ENCODE results near the gene GDPD3. TPM values are rescaled to one million over a fixed set of nuclear protein-coding genes. Genes with fewer than 3 reads are reported as not detected.

Gene GDPD3
- total RNA-seq, 1 experiment from 2014 or later = 3.8 TPM

DNA sequence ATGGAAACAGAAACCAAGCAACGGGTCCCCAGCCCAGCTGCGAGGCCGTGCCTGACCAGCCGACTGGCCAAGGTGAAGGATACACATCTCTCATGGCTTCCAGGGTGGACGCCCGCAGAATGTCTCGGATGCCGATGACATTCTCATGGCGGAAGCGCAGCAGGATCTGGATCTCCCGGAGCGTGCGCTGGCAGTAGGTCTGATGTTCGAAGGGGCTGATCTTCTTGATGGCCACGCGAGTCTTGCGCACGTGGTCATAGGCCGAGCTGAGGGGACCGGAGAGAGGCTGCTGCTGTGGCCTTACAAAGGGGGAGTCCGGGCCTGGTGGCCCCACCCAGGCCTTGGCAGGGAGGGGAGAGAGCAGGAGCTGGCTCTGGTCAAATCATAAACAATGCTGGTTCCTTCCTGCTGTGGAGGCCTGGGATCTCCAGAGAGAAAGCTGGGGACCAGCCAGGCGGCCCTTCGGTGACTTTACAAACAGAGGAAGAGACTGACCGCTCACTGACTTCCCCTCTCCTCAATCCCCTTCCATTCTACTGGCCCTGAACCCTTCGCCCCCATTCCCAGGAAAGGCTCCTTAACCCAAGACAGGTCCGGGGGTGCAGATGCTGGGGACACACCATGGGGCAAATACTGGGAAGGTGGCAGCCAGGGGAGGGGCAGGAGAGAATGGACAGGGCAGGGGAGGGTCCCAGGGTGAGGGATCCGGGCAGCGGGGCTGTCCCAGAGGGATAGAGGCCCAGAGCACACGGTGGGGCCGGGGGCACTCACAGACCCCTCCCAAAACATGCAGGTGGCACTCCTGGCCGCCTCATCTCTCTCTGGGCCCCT lies 8.6 kb upstream of the GDPD3 start:
- peak overlapping the region; percentile 55 to 91 (median 88); a peak in 3 of 7 replicates for H3K27ac Mint-ChIP-seq
- peaks cover 0 to 26% (median 16%) of the 10 kb centered on the region in 3 experiments; a peak in 6 of 7 replicates for H3K36me3 Mint-ChIP-seq (ENCODE audit: insufficient read depth in 1 of 3, low read depth in 3 of 3)
- H3K27me3 Mint-ChIP-seq (ENCODE audit: low read depth) = peaks cover 4% of the 10 kb centered on the region
- Histone ChIP-seq H4K8ac (replicated peaks; ENCODE audit: insufficient read length, low read depth, low read length) (no peak overlapping the region), H2BK15ac (ENCODE audit: low read depth, low read length) (no peak overlapping the region), H3K23me2 (ENCODE audit: insufficient read length, low read depth, low read length, poor library complexity, severe bottlenecking) (peaks cover 3% of the 10 kb centered on the region), H2BK5ac (ENCODE audit: insufficient read length, low read length) (no peak overlapping the region), H4K91ac (ENCODE audit: insufficient read length, low read depth, low read length) (no peak overlapping the region), H3K14ac (ENCODE audit: insufficient read depth, low read length) (no peak overlapping the region), H3T11ph (ENCODE audit: low read length) (no peak overlapping the region), H3K4me1 (ENCODE audit: insufficient read depth, low read length) (no peaks in the 10 kb centered on the region), H3K9me3 (ENCODE audit: control insufficient read depth, low read depth, low read length) (no peaks in the 10 kb centered on the region), H3K4ac (ENCODE audit: low read depth, low read length) (no peak overlapping the region), H2BK20ac (ENCODE audit: low read depth, low read length, poor library complexity, severe bottlenecking) (no peak overlapping the region), H3K9ac (ENCODE audit: extremely low read depth, insufficient read length, low read length) (no peak overlapping the region), H3K23ac (ENCODE audit: insufficient read length, low read depth, low read length) (no peak overlapping the region), H3K27me3 (ENCODE audit: insufficient read depth, low read length) (no peaks in the 10 kb centered on the region; the same call in 1 of the 2 replicates), H3K56ac (ENCODE audit: insufficient read length, low read depth, low read length) (no peak overlapping the region), H3K79me1 (ENCODE audit: insufficient read depth, low read depth, low read length, poor library complexity, severe bottlenecking) (no peaks in the 10 kb centered on the region), H2BK120ac (ENCODE audit: low read depth, low read length, poor library complexity, severe bottlenecking) (no peak overlapping the region), H3K27ac (ENCODE audit: insufficient read length, low read depth, low read length) (no peak overlapping the region), H4K5ac (ENCODE audit: insufficient read length, low read depth, low read length) (no peak overlapping the region), H3K18ac (ENCODE audit: insufficient read length, low read depth, low read length) (no peak overlapping the region), H2AK5ac (ENCODE audit: insufficient read length, low read length) (no peak overlapping the region), H3K79me2 (ENCODE audit: insufficient read depth, low read length) (no peaks in the 10 kb centered on the region), H4K20me1 (ENCODE audit: control insufficient read depth, insufficient read depth, insufficient read length) (no peaks in the 10 kb centered on the region), H2BK12ac (ENCODE audit: insufficient read length, low read depth, low read length) (no peak overlapping the region), H2AFZ (ENCODE audit: low read length) (no peak overlapping the region), H3K4me2 (ENCODE audit: insufficient read depth, insufficient read length, low read length) (peak overlapping the region; percentile 52)
- no CpG with 5 or more reads among the region's 31 CpGs for WGBS (ENCODE audit: extremely low coverage, insufficient read length, low lambda C conversion rate)
- H3K4me1 Mint-ChIP-seq = peaks cover 8 to 14% of the 10 kb centered on the region in 2 experiments
- peak; percentile 33 for DNase-seq
- peak overlapping the region; percentile 79 to 89 for H3K4me3 Mint-ChIP-seq
- TF ChIP-seq, protein P1, sequence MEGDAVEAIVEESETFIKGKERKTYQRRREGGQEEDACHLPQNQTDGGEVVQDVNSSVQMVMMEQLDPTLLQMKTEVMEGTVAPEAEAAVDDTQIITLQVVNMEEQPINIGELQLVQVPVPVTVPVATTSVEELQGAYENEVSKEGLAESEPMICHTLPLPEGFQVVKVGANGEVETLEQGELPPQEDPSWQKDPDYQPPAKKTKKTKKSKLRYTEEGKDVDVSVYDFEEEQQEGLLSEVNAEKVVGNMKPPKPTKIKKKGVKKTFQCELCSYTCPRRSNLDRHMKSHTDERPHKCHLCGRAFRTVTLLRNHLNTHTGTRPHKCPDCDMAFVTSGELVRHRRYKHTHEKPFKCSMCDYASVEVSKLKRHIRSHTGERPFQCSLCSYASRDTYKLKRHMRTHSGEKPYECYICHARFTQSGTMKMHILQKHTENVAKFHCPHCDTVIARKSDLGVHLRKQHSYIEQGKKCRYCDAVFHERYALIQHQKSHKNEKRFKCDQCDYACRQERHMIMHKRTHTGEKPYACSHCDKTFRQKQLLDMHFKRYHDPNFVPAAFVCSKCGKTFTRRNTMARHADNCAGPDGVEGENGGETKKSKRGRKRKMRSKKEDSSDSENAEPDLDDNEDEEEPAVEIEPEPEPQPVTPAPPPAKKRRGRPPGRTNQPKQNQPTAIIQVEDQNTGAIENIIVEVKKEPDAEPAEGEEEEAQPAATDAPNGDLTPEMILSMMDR (conservative IDR thresholded peaks at IDR 0.05) = no peak
- H3K9me3 Mint-ChIP-seq = no peaks in the 10 kb centered on the region

All from H9 (cell line).